ENCODE measurements around the gene IQCE. TPM values are rescaled to one million over a fixed set of nuclear protein-coding genes. Genes with fewer than 3 reads are reported as not detected.

Gene IQCE
- total RNA-seq, 4 donors from 2014 or later: 16.8 to 46.9 (median 26.9) TPM

DNA sequence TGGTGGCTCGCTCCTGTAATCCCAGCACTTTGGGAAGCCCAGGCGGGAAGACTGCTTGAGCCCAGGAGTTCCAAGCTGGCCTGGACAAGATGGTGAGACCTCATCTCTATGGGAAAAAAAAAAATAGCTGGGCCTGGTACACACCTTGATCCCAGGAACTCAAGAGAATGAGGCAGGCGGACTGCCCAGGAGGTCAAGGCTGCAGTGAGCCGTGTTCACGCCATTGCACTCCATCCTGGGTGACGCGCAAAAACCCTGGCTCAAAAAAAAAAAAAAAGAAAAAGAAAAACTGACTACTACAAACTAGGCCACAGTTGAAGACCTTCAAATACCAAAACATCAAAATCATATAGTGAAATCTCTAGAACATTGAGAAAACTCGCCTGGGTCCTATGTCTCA is 7.4 kb upstream of the IQCE start:
- H3K36me3 ChIP-seq: peaks cover 0 to 45% (median 7%) of the 10 kb centered on the region in 3 donors
- WGBS, 2 donors: 95 to 96% methylated on average over 8 of the region's 8 CpGs
- TF ChIP-seq, protein P1, sequence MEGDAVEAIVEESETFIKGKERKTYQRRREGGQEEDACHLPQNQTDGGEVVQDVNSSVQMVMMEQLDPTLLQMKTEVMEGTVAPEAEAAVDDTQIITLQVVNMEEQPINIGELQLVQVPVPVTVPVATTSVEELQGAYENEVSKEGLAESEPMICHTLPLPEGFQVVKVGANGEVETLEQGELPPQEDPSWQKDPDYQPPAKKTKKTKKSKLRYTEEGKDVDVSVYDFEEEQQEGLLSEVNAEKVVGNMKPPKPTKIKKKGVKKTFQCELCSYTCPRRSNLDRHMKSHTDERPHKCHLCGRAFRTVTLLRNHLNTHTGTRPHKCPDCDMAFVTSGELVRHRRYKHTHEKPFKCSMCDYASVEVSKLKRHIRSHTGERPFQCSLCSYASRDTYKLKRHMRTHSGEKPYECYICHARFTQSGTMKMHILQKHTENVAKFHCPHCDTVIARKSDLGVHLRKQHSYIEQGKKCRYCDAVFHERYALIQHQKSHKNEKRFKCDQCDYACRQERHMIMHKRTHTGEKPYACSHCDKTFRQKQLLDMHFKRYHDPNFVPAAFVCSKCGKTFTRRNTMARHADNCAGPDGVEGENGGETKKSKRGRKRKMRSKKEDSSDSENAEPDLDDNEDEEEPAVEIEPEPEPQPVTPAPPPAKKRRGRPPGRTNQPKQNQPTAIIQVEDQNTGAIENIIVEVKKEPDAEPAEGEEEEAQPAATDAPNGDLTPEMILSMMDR (IDR thresholded peaks at IDR 0.05): no peak
- TF ChIP-seq EP300 (IDR thresholded peaks at IDR 0.05) (no peak), POLR2A (IDR thresholded peaks at IDR 0.05) (no peak)
- DNase-seq (ENCODE audit: low spot score in 2 of 2): no peak
- H3K27me3 ChIP-seq: no peaks in the 10 kb centered on the region
- peaks cover 0 to 35% (median 20%) of the 10 kb centered on the region in 4 donors for H3K4me1 ChIP-seq
- no peaks in the 10 kb centered on the region for H3K9me3 ChIP-seq
- H3K27ac ChIP-seq: no peak overlapping the region
- no peak overlapping the region for H3K4me3 ChIP-seq

DNA sequence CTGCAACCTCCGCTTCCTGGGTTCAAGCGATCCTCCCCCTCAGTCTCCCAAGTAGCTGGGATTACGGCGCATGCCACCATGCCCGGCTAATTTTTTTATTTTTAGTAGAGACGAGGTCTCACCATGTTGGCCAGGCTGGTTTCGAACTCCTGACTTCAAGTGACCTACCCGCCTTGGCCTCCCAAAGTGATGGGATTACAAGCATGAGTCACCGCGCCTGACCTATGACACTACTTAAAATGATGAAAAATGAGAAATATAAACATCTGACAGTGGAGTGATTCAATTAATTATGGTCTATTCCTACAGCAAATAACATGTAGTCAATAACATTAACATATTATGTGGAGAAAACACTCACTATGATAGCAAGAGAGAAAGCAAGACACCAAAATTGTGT is 5.7 kb upstream of the IQCE start:
- DNase-seq (ENCODE audit: low spot score in 2 of 2): no peak
- no peak overlapping the region for H3K27ac ChIP-seq
- peaks cover 0 to 39% (median 24%) of the 10 kb centered on the region in 4 donors for H3K4me1 ChIP-seq
- no peak overlapping the region for H3K4me3 ChIP-seq
- no peaks in the 10 kb centered on the region for H3K9me3 ChIP-seq
- TF ChIP-seq POLR2A (IDR thresholded peaks at IDR 0.05): no peak
- TF ChIP-seq, protein P1 (IDR thresholded peaks at IDR 0.05): no peak
- no peak for TF ChIP-seq EP300 (IDR thresholded peaks at IDR 0.05)
- peaks cover 0 to 28% (median 4%) of the 10 kb centered on the region in 3 donors for H3K36me3 ChIP-seq
- no peaks in the 10 kb centered on the region for H3K27me3 ChIP-seq
- WGBS, 2 donors: 89 to 93% methylated on average over 10 of the region's 10 CpGs

DNA sequence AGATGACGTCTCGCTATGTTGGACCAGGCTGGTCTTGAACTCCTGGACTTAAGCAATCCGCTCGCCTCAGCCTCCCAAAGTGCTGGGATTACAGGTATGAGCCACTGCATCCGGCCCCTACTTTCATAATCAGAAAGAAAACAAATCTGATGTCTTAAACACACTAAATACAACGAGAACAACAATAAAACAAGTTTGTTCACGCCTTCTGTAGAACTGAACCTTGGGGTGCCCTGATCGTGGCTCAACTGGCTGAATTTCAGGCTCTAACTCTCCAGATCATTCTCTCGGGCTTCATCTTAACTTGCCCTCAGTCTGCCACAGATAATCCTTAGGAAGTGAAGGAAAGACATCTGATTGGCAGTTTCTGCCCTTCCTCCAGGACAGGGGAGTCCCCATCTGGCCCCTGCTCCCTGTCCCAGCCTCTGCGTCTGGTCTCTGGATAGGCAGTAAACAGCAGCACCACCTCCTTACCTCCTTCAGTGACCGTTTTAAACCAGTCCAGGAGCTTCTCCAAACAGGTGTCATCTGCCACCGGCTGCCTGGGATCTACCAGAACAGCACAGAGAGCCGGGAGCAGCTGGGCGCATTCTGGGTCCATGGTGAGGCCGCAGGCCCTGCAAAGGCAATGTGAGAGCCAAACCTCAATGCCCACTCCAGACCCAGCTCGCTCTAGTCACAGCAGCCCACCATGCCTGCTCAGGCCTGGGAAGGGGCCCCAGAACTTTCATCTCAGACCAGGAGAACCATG is 4.8 kb upstream of the IQCE start:
- H3K4me3 ChIP-seq: peak overlapping the region; percentile 69 to 99 (median 94)
- TF ChIP-seq, protein P1 (IDR thresholded peaks at IDR 0.05): no peak
- H3K27me3 ChIP-seq: no peaks in the 10 kb centered on the region
- H3K36me3 ChIP-seq: peaks cover 0 to 19% (median 0%) of the 10 kb centered on the region in 3 donors
- H3K27ac ChIP-seq: peak overlapping the region in 2 of 4 donors; percentile 99
- peaks cover 0 to 45% (median 27%) of the 10 kb centered on the region in 4 donors for H3K4me1 ChIP-seq
- 71 to 77% methylated on average over 16 of the region's 16 CpGs for WGBS, 2 donors
- no peak for DNase-seq (ENCODE audit: low spot score in 2 of 2)
- no peaks in the 10 kb centered on the region for H3K9me3 ChIP-seq

DNA sequence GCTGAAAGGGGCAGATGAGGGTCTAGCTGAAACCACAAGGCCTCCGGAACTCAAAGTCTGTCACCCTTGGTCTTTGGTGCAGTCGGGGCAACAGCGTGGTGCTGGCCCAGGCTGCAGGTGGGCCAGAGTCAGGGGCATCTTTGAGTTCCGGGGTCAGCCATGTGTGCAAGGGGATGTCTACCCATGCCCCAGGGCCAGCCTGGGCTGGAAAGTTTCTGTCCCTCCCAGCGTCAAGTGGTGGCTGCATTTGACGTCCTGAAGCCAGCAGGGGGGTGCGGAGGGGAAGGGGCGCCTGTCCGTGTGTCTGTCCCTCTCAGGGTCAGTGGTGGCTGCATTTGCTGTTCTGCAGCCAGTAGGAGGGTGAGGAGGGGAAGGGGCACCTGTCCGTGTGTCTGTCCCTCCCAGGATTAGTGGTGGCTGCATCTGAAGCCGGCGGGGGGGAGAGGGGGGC is 4.1 kb upstream of the IQCE start:
- no peaks in the 10 kb centered on the region for H3K27me3 ChIP-seq
- peaks cover 0 to 49% (median 27%) of the 10 kb centered on the region in 4 donors for H3K4me1 ChIP-seq
- H3K4me3 ChIP-seq: peak overlapping the region; percentile 69 to 99 (median 94)
- H3K36me3 ChIP-seq: peaks cover 0 to 13% (median 0%) of the 10 kb centered on the region in 3 donors
- no peaks in the 10 kb centered on the region for H3K9me3 ChIP-seq
- DNase-seq (ENCODE audit: low spot score in 2 of 2): no peak
- peak overlapping the region; percentile 95 to 99 (median 98) for H3K27ac ChIP-seq
- 5 to 6% methylated on average over 6 to 8 of the region's 12 CpGs for WGBS, 2 donors
- no peak for TF ChIP-seq POLR2A (IDR thresholded peaks at IDR 0.05)

DNA sequence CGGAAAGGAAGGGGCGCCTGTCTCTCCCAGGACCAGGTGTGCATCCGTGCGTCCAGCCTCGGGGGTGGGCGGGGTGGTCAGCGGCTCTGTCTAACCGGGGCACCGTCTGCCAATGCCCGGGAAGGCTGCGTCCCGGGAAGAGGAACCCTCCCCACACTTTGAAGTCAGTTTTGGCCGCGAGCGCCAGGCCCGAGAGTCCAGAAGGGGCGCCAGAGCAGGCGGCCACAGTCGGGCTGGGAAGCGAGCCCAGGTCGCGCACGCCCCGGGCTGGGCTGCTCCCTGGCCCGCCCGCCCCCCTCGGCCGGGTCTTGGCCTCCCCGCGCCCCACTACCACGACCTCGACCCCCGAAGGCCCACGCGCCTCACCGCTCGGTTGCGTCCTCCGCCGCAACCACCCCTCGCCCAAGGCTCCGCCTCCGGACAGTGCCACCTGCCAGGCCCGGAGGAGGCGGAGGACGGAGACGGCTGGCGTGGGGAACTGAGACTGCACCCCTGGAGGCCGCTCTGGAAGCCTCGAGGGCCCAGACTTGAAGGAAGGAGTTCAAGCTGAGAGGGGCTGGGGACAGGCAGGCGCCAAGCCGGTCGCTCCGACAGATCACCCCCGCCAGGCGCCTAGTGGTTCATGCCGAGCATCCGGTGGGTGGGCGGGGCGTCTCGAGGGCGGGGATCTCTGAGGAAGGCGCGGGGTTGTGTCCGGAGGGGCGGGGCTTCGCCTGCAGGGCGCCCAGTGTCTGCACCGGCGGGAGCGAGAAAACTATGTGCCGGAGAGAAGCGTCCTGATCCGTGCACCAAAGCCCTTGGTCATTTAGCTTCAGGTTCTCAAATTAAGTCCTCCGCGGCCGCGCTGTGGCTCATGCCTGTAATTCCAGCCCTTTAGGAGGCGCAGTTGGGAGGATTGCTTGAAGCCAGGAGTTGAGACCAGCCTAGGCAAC is 3.4 kb upstream of the IQCE start, which contains the start of gene BRAT1:
Gene BRAT1, minus strand, starts transcription at position 404 of the 932 bp plus-strand sequence. CDS start 1,093 bp downstream, outside the sequence.
- WGBS, 2 donors: 0 to 1% methylated on average over 27 to 39 of the region's 79 CpGs
- Histone ChIP-seq H3K27me3 (no peaks in the 10 kb centered on the region), H3K4me1 (peaks cover 0 to 56% (median 34%) of the 10 kb centered on the region in 4 donors), H3K4me3 (peak within 1 kb of the TSS; percentile 69 to 99 (median 94)), H3K9me3 (no peaks in the 10 kb centered on the region), H3K27ac (peak within 1 kb of the TSS; percentile 95 to 99 (median 98)), H3K36me3 (peaks cover 0 to 8% (median 0%) of the 10 kb centered on the region in 3 donors)
- peak; percentile 96 to 98 for DNase-seq (ENCODE audit: low spot score in 2 of 2)
- TF ChIP-seq, protein P1 (IDR thresholded peaks at IDR 0.05): peak in 4 of 5 experiments; percentile 45 to 74 (median 49)
- TF ChIP-seq POLR2A (IDR thresholded peaks at IDR 0.05): peak; percentile 46 to 62
- TF ChIP-seq EP300 (IDR thresholded peaks at IDR 0.05): peak; percentile 88
